ENCODE results near the gene GORASP2. TPM values are rescaled to one million over a fixed set of nuclear protein-coding genes. Genes with fewer than 3 reads are reported as not detected.

GORASP2 gene
- total and polyA plus RNA-seq, 2 experiments from 2014 or later, result 70.4 to 132 TPM

DNA sequence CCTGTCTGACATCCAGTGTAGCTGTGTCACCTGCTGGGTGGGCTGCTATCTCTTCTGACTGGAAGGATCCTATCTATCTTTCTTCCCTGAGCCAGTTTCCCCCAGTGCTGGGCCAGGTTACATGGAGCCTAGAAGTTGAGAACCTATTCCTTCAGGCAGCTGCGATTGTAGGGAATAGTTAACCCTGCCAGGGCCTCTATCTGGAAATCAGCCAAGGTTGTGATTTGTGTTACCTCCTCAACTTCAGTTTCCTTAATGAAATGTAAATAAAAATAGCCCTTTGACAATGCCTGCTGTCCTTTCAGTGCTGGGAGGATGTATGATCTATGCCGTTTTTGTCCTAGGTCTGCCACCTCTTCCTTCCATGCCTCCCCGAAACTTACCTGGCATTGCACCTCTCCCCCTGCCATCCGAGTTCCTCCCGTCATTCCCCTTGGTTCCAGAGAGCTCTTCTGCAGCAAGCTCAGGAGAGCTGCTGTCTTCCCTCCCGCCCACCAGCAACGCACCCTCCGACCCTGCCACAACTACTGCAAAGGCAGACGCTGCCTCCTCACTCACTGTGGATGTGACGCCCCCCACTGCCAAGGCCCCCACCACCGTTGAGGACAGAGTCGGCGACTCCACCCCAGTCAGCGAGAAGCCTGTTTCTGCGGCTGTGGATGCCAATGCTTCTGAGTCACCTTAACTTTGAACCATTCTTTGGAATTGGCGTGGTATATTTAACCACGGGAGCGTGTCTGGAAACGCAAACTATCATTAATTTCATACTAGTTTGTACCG is 36.6 kb downstream of the GORASP2 start:
- Histone ChIP-seq H3K9me3 (ENCODE audit: low read depth) (no peaks in the 10 kb centered on the region), H3K79me2 (ENCODE audit: insufficient read depth) (peaks cover 6% of the 10 kb centered on the region), H4K20me1 (ENCODE audit: insufficient read depth) (no peaks in the 10 kb centered on the region), H3K4me1 (ENCODE audit: insufficient read depth) (no peaks in the 10 kb centered on the region), H3K4me2 (ENCODE audit: unreplicated experiment) (no peak overlapping the region), H3K9me2 (ENCODE audit: insufficient read depth) (no peaks in the 10 kb centered on the region), H3K9ac (no peak overlapping the region), H3K27me3 (replicated peaks; ENCODE audit: insufficient read depth) (no peaks in the 10 kb centered on the region), H3K36me3 (ENCODE audit: low read depth) (peaks cover 62% of the 10 kb centered on the region), H3F3A (ENCODE audit: insufficient read depth) (peaks cover 18% of the 10 kb centered on the region), H3K4me3 (no peak overlapping the region), H2AFZ (no peak overlapping the region), H3K27ac (no peak overlapping the region)
- DNase-seq, result no peak
- 80 to 82% methylated on average over 20 of the region's 20 CpGs for WGBS, 2 experiments (ENCODE audit: low coverage in 1 of 2, low lambda C conversion rate in 2 of 2, missing lambda C conversion rate in 2 of 2)
- TF ChIP-seq EZH2phosphoT487 (IDR thresholded peaks at IDR 0.05; ENCODE audit: insufficient read depth, low read depth) (no peak), EZH2 (IDR thresholded peaks at IDR 0.05; ENCODE audit: insufficient read depth, poor library complexity, severe bottlenecking) (no peak)
- in situ Hi-C loops (cut with MboI), result loop anchor here (10.0 kb wide), 1 partner anchor 459 kb away; no protein-coding TSS in a partner anchor

DNA sequence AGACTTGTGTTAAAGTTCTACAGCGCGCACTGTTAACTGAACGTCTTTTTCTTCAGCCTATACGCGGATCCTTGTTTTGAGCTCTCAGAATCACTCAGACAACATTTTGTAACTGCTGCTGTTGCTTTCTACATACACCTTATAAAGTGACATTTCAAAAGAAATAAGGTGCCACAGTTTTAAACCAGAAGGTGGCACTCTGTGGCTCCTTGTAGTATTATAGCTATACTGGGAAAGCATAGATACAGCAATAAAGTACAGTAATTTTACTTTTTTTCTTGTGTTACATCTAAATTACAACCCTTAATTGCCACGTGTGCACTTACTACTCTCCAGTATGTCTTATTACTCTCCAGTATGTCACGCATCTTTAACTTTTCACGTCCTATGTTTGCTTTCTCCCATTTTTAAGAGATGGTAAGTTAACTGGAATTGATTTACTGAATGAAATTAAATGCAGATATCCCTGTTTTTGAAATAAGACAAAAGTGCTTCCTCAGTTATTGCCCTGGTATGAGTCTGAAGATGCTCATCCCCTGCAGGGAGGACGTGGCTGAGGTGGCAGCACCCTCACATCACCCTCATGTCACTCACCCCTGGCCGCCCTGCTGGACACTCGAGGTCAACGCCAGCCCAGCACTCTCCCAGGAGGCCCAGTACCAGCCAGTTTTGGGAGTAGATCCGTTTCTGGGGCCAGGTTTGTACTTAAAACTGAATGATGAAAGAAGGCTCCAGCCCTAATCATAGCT is 37.8 kb downstream of the GORASP2 start:
- in situ Hi-C loops (cut with MboI), result loop anchor here (10.0 kb wide), 1 partner anchor 458 kb away; no protein-coding TSS in a partner anchor
- peaks cover 52% of the 10 kb centered on the region for H3K36me3 ChIP-seq (ENCODE audit: low read depth)

GRCh38 chr2:170967553-170967952 is 38.5 kb downstream of the GORASP2 start:
- peaks cover 25% of the 10 kb centered on the region for H3F3A ChIP-seq (ENCODE audit: insufficient read depth)
- no peaks in the 10 kb centered on the region for H3K9me3 ChIP-seq (ENCODE audit: low read depth)
- DNase-seq, result no peak
- peaks cover 5% of the 10 kb centered on the region; the same call in 1 of the 2 replicates for H3K79me2 ChIP-seq (ENCODE audit: insufficient read depth)
- H3K4me2 ChIP-seq (ENCODE audit: unreplicated experiment), result no peak overlapping the region
- no peak overlapping the region for H3K9ac ChIP-seq
- H3K4me1 ChIP-seq (ENCODE audit: insufficient read depth), result no peaks in the 10 kb centered on the region
- H2AFZ ChIP-seq, result no peak overlapping the region
- TF ChIP-seq EZH2phosphoT487 (IDR thresholded peaks at IDR 0.05; ENCODE audit: insufficient read depth, low read depth), result no peak
- no peak for TF ChIP-seq EZH2 (IDR thresholded peaks at IDR 0.05; ENCODE audit: insufficient read depth, poor library complexity, severe bottlenecking)
- in situ Hi-C loops (cut with MboI), result loop anchor here (10.0 kb wide), 1 partner anchor 457 kb away; no protein-coding TSS in a partner anchor
- no peaks in the 10 kb centered on the region for H3K9me2 ChIP-seq (ENCODE audit: insufficient read depth)
- no peak overlapping the region for H3K4me3 ChIP-seq
- no peak overlapping the region for H3K27ac ChIP-seq
- WGBS, 2 experiments (ENCODE audit: low coverage in 1 of 2, low lambda C conversion rate in 2 of 2, missing lambda C conversion rate in 2 of 2), result 78 to 82% methylated on average over 4 to 5 of the region's 5 CpGs
- H4K20me1 ChIP-seq (ENCODE audit: insufficient read depth), result no peaks in the 10 kb centered on the region
- no peaks in the 10 kb centered on the region for H3K27me3 ChIP-seq (replicated peaks; ENCODE audit: insufficient read depth)
- peaks cover 44% of the 10 kb centered on the region for H3K36me3 ChIP-seq (ENCODE audit: low read depth)

More for the DNA sequence above, 37.8 kb downstream of the GORASP2 start:
- Histone ChIP-seq H3K4me3 (no peak overlapping the region), H3K27me3 (replicated peaks; ENCODE audit: insufficient read depth) (no peaks in the 10 kb centered on the region), H3K9me2 (ENCODE audit: insufficient read depth) (no peaks in the 10 kb centered on the region), H3K9me3 (ENCODE audit: low read depth) (no peaks in the 10 kb centered on the region), H3F3A (ENCODE audit: insufficient read depth) (peaks cover 22% of the 10 kb centered on the region), H4K20me1 (ENCODE audit: insufficient read depth) (no peaks in the 10 kb centered on the region), H3K4me2 (ENCODE audit: unreplicated experiment) (no peak overlapping the region), H3K79me2 (ENCODE audit: insufficient read depth) (peaks cover 5% of the 10 kb centered on the region; the same call in 1 of the 2 replicates), H3K9ac (no peak overlapping the region), H2AFZ (no peak overlapping the region), H3K27ac (no peak overlapping the region), H3K4me1 (ENCODE audit: insufficient read depth) (no peaks in the 10 kb centered on the region)
- 85 to 86% methylated on average over 13 of the region's 13 CpGs for WGBS, 2 experiments (ENCODE audit: low coverage in 1 of 2, low lambda C conversion rate in 2 of 2, missing lambda C conversion rate in 2 of 2)
- TF ChIP-seq EZH2phosphoT487 (IDR thresholded peaks at IDR 0.05; ENCODE audit: insufficient read depth, low read depth), result no peak
- peak; percentile 36 for DNase-seq

DNA sequence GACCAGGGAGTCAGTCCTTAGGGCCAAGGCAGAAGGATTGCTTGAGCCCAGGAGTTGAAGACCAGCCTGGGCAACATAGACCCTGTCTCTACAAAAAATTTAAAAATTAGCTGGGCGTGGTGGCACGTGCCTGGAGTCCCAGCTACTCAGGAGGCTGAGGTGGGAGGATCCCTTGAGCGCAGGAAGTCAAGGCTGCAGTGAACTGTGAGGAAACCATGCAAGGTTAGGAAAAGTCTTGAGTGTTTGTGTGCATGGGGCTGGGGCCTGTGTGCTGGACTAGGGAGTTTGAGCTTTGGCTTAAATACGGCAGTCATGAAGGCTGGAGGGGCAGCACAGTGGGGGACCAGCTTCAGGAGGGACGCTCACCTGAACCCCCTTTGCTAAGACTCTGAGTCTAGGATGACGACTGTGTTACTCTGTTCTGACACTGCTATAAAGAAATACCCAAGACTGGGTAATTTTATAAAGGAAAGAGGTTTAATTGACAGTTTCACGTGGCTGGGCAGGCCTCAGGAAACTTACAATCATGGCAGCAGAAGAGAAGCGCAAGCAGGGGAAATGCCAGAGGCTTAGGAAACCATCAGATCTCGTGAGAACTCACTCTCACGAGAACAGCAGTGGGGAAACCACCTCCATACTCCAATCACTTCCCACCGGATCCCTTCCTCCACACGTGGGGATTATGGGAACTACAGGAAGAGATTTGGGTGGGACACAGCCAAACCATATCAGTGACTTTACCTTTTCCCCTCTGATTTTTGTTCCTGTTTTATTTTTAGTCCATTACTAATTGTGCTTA is 39.4 kb downstream of the GORASP2 start:
- no peak for DNase-seq
- H3K4me2 ChIP-seq (ENCODE audit: unreplicated experiment), result no peak overlapping the region
- H3K79me2 ChIP-seq (ENCODE audit: insufficient read depth), result no peaks in the 10 kb centered on the region
- in situ Hi-C loops (cut with MboI), result loop anchor here (10.0 kb wide), 1 partner anchor 456 kb away; no protein-coding TSS in a partner anchor
- no peaks in the 10 kb centered on the region for H4K20me1 ChIP-seq (ENCODE audit: insufficient read depth)
- no peak overlapping the region for H3K27ac ChIP-seq
- WGBS, 2 experiments (ENCODE audit: low coverage in 1 of 2, low lambda C conversion rate in 2 of 2, missing lambda C conversion rate in 2 of 2), result 77% methylated on average over 12 of the region's 12 CpGs
- H3F3A ChIP-seq (ENCODE audit: insufficient read depth), result peaks cover 31% of the 10 kb centered on the region
- no peak for TF ChIP-seq EZH2phosphoT487 (IDR thresholded peaks at IDR 0.05; ENCODE audit: insufficient read depth, low read depth)
- TF ChIP-seq EZH2 (IDR thresholded peaks at IDR 0.05; ENCODE audit: insufficient read depth, poor library complexity, severe bottlenecking), result no peak
- peaks cover 39% of the 10 kb centered on the region for H3K36me3 ChIP-seq (ENCODE audit: low read depth)
- H2AFZ ChIP-seq, result no peak overlapping the region
- H3K4me1 ChIP-seq (ENCODE audit: insufficient read depth), result no peaks in the 10 kb centered on the region
- no peaks in the 10 kb centered on the region for H3K9me3 ChIP-seq (ENCODE audit: low read depth)
- no peaks in the 10 kb centered on the region for H3K27me3 ChIP-seq (replicated peaks; ENCODE audit: insufficient read depth)
- H3K9ac ChIP-seq, result no peak overlapping the region
- H3K4me3 ChIP-seq, result no peak overlapping the region
- H3K9me2 ChIP-seq (ENCODE audit: insufficient read depth), result no peaks in the 10 kb centered on the region
